OCI-LY3 (cell line): ENCODE data around the gene STXBP4.

Source experiments
- CTCF ChIP-seq: fragments of 200-600, 300-600 bp; sonication (generic); IDR thresholded peaks from 2 replicates; pipeline ENCODE4 v1.5.1; 2014; ENCODE audit warnings: antibody characterized with exemption, low read length, low read depth
- EZH2phosphoT487 ChIP-seq: fragments of 200-600 bp; shearing (Covaris generic); IDR thresholded peaks from 2 replicates; pipeline ENCODE4 v1.6.1; 2018; ENCODE audit warnings: antibody characterized with exemption, mixed run types, low read depth

- TF ChIP-seq CTCF = peak; percentile 71
- no peak for TF ChIP-seq EZH2phosphoT487
Observed at GRCh38 chr17:55177159-55177854, 208.7 kb downstream of the STXBP4 start.
